GM06990 (cell line): ENCODE data around the gene SHISAL2B.
"Not testable (repeated sequence)": the region's sequence is repeated elsewhere in the genome, so short reads cannot be mapped to it uniquely, and the experiment has no call there.

ENCODE experiments used
- DNase-seq: peaks from one replicate; pipeline ENCODE4 v3.0.0-alpha.2; 2011; ENCODE audit not compliant: insufficient read length; ENCODE audit errors: extremely low read depth
- H3K27me3 ChIP-seq: replicated peaks from 2 replicates; pipeline ENCODE4 v1.6.0; 2011; ENCODE audit warnings: low read length; ENCODE audit not compliant: control insufficient read depth, insufficient read depth
- H3K36me3 ChIP-seq: 2 replicates; pipeline ENCODE4 v1.5.1; 2011; ENCODE audit warnings: low read length; ENCODE audit not compliant: control insufficient read depth, insufficient read depth
- H3K4me3 ChIP-seq: replicated peaks from 2 replicates; pipeline ENCODE4 v1.5.1; 2011; ENCODE audit warnings: low read depth, mild to moderate bottlenecking, control low read depth, low read length
- CTCF ChIP-seq: IDR thresholded peaks from 2 replicates; pipeline ENCODE4 v1.5.1; 2011; ENCODE audit warnings: low read length, control low read depth, mild to moderate bottlenecking, inconsistent platforms; ENCODE audit not compliant: insufficient read depth, poor library complexity, severe bottlenecking

Gene SHISAL2B

GRCh38 chr5:64700765-64701164 lies 10.5 kb downstream of the SHISAL2B start:
- H3K27me3 ChIP-seq = no peaks in the 10 kb centered on the region
- no peak for DNase-seq
- H3K4me3 ChIP-seq = no peak overlapping the region
- TF ChIP-seq CTCF = no peak
- H3K36me3 ChIP-seq = no peaks in the 10 kb centered on the region

DNA sequence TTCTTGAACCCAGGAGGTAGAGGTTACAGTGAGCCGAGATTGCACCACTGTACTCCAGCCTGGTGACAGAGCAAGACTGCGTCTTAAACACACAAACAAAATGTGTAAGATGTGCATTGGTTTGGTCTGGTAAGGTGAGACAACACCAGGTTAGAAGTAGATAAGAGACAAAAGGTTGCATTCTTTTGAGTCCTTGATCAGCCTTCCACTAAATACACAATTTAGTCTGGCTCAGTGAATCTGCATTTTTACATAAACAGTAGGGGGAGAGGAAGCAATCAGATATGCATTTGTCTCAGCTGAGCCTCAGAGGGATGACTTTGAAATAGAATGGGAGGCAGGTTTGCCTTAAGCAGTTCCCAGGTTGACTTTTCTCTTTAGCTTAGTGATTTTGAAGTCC lies 15.8 kb downstream of the SHISAL2B start:
- H3K27me3 ChIP-seq, DNase-seq, H3K4me3 ChIP-seq, H3K36me3 ChIP-seq: not testable (repeated sequence)

DNA sequence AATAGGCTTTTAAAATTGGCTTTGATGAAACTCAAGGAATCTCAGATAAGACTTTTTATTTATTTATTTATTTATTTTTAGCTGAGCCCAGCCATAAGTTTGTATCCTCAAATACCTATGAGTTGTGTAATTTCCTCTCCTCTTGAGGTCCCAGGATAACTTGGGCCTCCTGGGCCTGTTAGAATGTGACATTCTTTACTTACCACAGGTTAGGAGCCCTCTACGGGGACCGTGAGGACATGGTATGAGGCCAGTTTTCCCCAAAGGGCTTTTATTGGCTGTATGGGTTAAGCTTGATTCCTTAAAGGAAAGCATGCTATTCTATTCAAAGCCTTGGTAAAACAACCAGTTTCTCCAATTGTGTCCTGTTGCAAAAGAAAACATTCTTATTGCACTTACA lies 16.9 kb downstream of the SHISAL2B start:
- TF ChIP-seq CTCF = no peak
- Histone ChIP-seq H3K4me3 (no peak overlapping the region), H3K36me3 (no peaks in the 10 kb centered on the region), H3K27me3 (no peaks in the 10 kb centered on the region)
- no peak for DNase-seq

- not testable (repeated sequence) for H3K27me3 ChIP-seq, H3K4me3 ChIP-seq, DNase-seq, H3K36me3 ChIP-seq
Measured at GRCh38 chr5:64714495-64714894, 24.2 kb downstream of the SHISAL2B start.

GRCh38 chr5:64722588-64722987 lies 32.3 kb downstream of the SHISAL2B start:
- H3K36me3 ChIP-seq = peaks cover 2% of the 10 kb centered on the region; the same call in 1 of the 2 replicates
- no peaks in the 10 kb centered on the region for H3K27me3 ChIP-seq
- no peak overlapping the region for H3K4me3 ChIP-seq
- DNase-seq = no peak
- no peak for TF ChIP-seq CTCF

DNA sequence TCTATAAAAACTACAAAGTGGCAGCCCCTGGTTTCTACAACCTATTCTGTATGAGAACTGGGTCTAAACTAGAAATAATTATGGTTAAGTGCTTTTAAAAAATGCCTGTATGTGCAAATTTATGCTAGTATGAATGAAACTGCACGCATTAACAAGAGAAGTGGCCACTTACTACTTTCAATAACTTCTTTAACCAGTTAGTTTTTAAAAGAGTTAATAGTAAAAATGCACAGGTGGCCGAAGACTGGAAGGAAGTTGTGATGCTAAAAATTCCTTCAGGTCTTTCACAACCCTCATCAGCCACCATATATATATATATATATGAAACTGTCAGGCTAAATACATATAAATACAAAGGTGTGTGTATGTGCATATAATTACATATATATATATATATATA lies 36.8 kb downstream of the SHISAL2B start:
- Histone ChIP-seq H3K27me3 (no peaks in the 10 kb centered on the region), H3K36me3 (peaks cover 2% of the 10 kb centered on the region; the same call in 1 of the 2 replicates), H3K4me3 (no peak overlapping the region)
- no peak for DNase-seq
- no peak for TF ChIP-seq CTCF

DNA sequence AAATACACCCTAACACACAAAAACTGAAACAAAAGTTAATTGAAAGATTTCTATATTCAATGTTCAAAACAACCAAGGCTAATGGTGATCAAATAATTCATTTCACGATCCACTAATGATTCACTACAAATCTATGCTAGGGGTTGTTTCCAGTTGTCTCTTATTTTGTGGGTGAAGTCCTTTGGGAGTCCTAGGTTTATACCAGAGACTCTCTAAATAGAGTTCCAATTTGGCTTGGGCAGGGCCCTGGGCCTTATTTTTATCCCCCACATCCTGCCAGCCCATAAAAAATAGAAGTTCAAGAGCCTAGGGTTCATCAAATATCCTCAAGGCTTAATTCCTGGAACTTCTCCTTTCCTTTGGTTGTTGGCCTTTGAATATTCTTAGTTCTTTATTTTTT lies 52.1 kb downstream of the SHISAL2B start:
- no peaks in the 10 kb centered on the region for H3K27me3 ChIP-seq
- no peak for DNase-seq
- TF ChIP-seq CTCF = no peak
- no peaks in the 10 kb centered on the region for H3K36me3 ChIP-seq
- H3K4me3 ChIP-seq = no peak overlapping the region
